HG02852 (cell line): Measurements from ENCODE around the gene CH25H.

ENCODE experiments used
- ATAC-seq: cut with Tn5 transposase; IDR thresholded peaks from one replicate; pipeline ENCODE4 v1.9.1; 2021; ENCODE audit warnings: mild to moderate bottlenecking, moderate library complexity; ENCODE audit not compliant: unreplicated experiment

The CH25H gene

GRCh38 chr10:89233033-89233432, 25.9 kb upstream of the CH25H start:
- ATAC-seq = no peak

GRCh38 chr10:89228962-89229361, 21.8 kb upstream of the CH25H start:
- no peak for ATAC-seq

DNA sequence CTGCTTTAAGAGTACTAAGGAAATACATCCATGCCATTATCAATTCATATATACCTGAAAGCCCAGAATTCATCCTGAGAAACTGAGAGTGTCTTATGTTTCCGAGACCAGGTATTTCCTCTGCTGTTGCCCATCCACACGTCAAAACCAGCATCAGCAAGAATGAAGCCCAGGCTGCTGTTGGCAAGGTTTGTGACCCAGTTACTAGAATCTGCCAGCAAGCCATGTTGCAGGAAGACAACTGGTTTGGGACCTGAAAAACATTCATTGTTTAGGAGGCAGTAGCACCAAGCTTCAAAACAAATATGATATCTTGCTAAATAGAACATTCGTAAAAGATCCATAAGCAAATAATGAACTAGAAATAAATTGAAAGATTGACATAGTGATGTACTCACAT, 21.0 kb upstream of the CH25H start:
- ATAC-seq = no peak

DNA sequence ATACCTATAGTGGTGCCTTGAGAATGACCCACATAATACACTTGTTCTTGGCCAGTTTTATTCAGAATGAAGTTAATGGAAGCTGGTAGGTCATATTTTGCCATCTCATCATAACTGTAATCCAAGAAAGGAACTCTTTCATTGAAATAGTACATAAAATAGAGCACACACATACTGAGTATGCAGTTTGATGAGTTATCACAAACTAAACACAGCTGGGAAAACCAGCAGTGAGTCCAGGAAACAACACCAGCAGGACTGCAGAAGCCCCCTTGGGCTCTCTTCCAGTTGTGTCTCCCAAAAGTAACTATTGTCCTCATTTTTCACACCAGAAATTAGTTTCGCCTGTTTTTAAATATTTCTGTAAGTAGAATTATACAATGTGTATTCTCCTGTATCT, 19.8 kb upstream of the CH25H start:
- no peak for ATAC-seq

DNA sequence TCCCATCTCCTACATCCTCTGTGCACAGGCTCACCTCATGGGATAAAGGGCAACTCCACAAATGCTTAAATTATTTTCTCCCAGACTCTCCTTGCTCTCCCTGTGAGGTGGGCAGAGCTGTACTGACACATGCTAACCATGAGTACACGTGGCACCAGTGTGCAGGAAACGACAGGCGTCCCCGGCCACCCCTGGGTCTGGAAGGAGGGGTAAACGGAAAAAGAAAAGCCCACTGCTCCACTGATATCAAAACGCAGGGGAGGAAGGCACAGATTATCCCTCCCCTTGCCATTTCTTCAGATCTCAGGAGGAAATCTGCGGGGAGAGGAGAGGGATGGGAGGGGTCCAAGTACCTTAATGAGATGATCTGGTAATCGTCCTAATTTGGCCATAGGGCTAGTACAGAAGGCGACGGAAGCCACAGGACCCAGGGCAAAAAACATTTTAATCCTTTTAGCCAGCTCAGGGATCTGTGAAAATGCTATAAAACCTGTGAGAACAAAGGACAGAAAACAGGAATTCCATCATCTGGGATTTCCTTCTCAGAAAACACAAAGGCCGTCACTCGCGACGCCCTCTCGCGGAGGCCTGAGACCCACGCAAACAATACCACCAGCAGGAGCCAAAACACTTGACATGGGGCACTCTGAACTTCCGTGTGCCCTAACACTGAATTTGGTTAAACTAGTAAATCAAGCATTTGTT, 17.8 kb upstream of the CH25H start:
- no peak for ATAC-seq

- ATAC-seq = no peak
Measured at GRCh38 chr10:89221919-89222318, 14.8 kb upstream of the CH25H start.

GRCh38 chr10:89219513-89220218, 12.5 kb upstream of the CH25H start:
- no peak for ATAC-seq

- ATAC-seq = no peak
Measured at GRCh38 chr10:89217057-89217990, 10.2 kb upstream of the CH25H start.

DNA sequence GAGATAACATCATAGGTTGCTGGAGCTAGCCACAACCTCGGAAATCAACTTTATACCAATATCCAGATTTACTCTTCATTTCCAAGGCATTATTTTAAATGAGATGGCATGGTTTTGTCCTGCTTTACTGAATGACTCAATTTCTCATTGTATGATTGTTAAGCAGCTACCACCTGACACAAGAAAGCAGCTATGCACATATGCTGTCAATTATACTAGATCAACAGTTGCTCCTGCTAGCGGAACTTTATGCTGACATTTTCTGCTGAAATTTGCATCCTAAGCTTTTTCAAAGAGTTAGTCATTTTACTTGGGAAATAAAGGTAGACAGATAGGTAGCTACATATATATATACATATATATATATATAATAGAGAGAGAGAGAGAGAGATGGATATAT, 8.9 kb upstream of the CH25H start:
- ATAC-seq = no peak

DNA sequence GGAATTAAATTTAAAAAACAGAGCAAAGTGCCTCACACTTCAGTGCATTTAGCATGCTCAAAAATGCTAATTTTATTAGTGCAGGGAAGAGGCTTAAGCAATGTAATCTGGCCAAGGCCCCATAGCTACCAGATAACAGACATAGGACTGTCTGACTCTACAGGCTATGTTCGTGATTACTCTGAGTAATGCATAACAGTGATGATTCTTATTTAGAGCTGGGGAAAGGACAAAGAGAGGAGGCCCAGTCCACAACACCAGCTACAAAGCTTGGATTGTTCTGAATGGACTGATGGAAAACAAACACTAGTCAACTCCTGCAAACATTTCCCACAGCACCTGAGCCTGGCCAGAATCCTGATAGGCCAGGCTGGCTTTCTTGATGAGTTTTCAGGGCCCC, 8.4 kb upstream of the CH25H start:
- no peak for ATAC-seq

DNA sequence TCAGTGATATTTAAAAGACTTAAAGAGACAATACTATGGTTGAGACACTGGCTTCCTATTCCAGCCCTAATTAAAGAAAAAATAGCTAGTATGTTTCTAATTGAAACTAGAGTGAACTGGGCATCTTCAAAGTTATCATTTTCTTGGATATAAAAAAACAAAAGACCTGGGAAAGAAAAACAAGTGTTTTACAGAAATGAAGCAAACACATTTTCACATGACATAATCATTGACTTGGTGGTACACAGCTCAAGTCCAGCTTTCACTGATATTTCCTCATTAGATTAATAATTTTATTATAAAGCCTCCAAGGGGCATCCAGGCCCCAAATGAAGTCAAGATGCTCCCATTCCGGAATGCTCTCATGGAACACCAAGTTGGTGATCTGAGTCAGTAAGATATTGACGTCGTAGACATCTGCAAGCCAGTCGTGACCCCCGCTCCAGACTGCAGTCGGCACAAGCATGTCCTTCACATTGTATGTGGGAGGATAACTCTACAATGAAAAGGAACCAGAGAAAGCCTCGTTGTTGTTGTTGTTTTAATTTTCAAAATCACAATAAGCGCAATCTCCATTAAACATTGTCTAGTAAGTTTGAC, 7.5 kb upstream of the CH25H start:
- no peak for ATAC-seq

DNA sequence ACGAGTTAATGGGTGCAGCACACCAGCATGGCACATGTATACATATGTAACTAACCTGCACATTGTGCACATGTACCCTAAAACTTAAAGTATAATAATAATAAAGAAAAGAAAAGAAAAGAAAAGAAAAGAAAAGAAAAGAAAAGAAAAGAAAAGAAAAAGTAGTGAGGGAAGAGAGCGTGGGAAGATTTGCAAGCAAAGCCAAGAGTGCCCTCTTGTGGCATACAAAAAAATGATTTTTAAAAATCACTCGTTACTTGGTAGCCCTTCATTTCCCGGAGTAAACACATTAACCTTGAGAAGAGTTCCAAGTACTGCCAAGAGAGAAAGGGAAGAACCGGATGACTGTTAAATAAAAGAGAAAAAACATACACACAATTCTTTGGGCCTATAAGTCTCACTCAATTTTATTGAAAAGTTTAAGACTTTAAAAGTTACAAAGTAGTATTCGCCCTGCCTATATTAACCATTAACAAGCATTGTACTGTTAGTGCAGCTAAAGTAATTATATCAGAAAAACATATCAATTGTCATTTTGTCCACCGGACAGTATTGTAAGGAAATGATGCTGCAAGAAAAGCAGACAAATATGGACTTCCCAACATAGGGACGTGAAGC, 6.2 kb upstream of the CH25H start:
- no peak for ATAC-seq

GRCh38 chr10:89210794-89211425, 3.8 kb upstream of the CH25H start:
- ATAC-seq = no peak

- no peak for ATAC-seq
Measured at GRCh38 chr10:89209718-89210117, 2.6 kb upstream of the CH25H start.

DNA sequence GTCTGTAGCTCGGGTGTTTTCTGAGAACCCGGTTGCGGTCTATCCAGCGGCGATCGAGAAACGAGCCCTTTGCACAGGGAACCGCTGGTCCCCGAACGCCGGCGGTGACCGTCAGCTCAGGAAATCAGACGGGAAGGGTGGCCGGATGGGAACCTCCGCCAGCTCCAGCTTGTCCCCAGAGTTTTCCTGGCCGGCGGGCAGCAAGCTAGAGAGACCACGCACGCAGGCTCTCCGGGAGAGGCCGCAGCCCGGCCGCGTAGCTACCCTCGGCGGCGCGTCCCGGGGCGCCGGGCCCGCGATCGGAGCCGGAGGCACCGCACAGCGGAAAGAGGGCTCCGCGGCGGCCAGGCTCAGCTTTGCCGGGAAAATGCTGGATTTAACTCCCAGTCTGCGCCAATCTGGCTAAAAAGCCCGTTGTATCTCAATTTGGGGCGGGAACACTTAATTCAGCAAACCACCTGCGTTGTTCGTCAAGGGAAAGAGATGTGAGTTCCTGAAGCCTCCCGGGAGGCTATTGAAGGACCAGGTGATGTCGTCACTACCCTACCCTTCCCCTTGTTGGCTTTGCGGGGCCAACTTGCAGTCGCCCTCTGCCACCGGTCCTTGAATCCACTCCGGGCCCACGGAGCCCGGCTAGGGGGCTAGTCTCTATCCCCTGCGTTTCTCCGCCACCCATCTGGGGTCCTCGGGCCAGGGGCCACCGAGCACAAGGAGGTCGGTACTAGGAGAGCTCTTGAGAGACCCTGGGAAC, 859 bp upstream of the CH25H start:
- ATAC-seq = no peak

- no peak for ATAC-seq
Measured at GRCh38 chr10:89206402-89207180, 526 bp downstream of the CH25H start.

DNA sequence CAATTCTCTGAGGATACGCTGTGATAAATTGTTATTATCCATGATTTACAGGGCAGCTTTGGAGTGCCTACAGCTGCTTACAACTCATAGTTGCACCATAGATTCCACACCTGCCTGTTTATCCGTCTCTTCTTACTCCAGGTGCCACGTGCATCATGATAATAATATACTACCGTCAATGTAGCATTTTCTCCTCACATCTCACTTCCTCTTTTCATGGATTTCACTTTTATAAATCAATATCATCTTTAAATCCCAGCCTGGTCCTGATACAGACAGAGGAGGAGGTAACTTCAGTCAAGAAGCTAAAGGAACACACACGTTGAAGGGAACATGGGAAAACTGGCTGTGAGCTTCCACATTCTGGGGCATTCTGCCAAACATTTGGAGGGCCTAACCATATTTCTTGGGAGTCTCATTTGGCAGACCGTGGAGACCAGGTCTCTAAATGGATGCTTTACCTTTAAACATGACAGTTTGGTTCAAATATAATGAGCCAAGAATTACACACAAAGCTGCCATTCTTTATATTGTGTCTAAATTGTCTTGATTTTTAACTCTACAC, 2.4 kb downstream of the CH25H start:
- ATAC-seq = no peak

GRCh38 chr10:89203237-89203636, 3.9 kb downstream of the CH25H start:
- no peak for ATAC-seq

GRCh38 chr10:89202033-89202425, 5.1 kb downstream of the CH25H start:
- ATAC-seq = no peak
